Inflammatory macrophage treated with lipopolysaccharide for 4 hours (primary cell): ENCODE results near the gene IFNG-AS1.

Experiments
- DNase-seq: peaks from one replicate; pipeline ENCODE4 v3.0.0-alpha.2; 2020

IFNG-AS1 gene

GRCh38 chr12:67989184-67989920, at the start of gene IFNG-AS1:
IFNG-AS1 (plus strand) TSS chr12:67989447.
- peak; percentile 7 for DNase-seq

- no peak for DNase-seq
These were observed 49.6 kb upstream of the IFNG-AS1 start for GRCh38 chr12:67939611-67940010.

- no peak for DNase-seq
These were observed 48.4 kb upstream of the IFNG-AS1 start for GRCh38 chr12:67940780-67941243.

GRCh38 chr12:67942724-67943123, 46.5 kb upstream of the IFNG-AS1 start:
- no peak for DNase-seq

- peak; percentile 67 for DNase-seq
These were observed 45.9 kb upstream of the IFNG-AS1 start for GRCh38 chr12:67943141-67943892.

- no peak for DNase-seq
These were observed 45.2 kb upstream of the IFNG-AS1 start for GRCh38 chr12:67944093-67944492.

- DNase-seq, result no peak
These were observed 36.5 kb upstream of the IFNG-AS1 start for GRCh38 chr12:67952787-67953186.

GRCh38 chr12:67957383-67957782, 31.9 kb upstream of the IFNG-AS1 start:
- DNase-seq, result no peak

GRCh38 chr12:67958187-67958586, 31.1 kb upstream of the IFNG-AS1 start:
- no peak for DNase-seq

- no peak for DNase-seq
These were observed 24.8 kb upstream of the IFNG-AS1 start for GRCh38 chr12:67964456-67964855.

GRCh38 chr12:67966560-67966959, 22.7 kb upstream of the IFNG-AS1 start:
- no peak for DNase-seq

- DNase-seq, result no peak
These were observed 20.9 kb upstream of the IFNG-AS1 start for GRCh38 chr12:67968321-67968720.

- no peak for DNase-seq
These were observed 20.5 kb upstream of the IFNG-AS1 start for GRCh38 chr12:67968725-67969124.

- no peak for DNase-seq
These were observed 20.0 kb upstream of the IFNG-AS1 start for GRCh38 chr12:67969134-67969802.

- DNase-seq, result no peak
These were observed 11.6 kb upstream of the IFNG-AS1 start for GRCh38 chr12:67977668-67978067.

GRCh38 chr12:67980391-67980790, 8.9 kb upstream of the IFNG-AS1 start:
- DNase-seq, result no peak

GRCh38 chr12:67981287-67982162, 7.7 kb upstream of the IFNG-AS1 start:
- DNase-seq, result no peak

- DNase-seq, result no peak
These were observed 7.1 kb upstream of the IFNG-AS1 start for GRCh38 chr12:67982164-67982563.

GRCh38 chr12:67986632-67987031, 2.6 kb upstream of the IFNG-AS1 start:
- DNase-seq, result no peak

- no peak for DNase-seq
These were observed 636 bp upstream of the IFNG-AS1 start for GRCh38 chr12:67988601-67989021.

- DNase-seq, result no peak
These were observed 1.9 kb downstream of the IFNG-AS1 start for GRCh38 chr12:67991158-67991557.

GRCh38 chr12:67993143-67993542, 3.9 kb downstream of the IFNG-AS1 start:
- DNase-seq, result no peak

GRCh38 chr12:67994046-67994445, 4.8 kb downstream of the IFNG-AS1 start:
- no peak for DNase-seq
